CD14-positive monocyte (primary cell): ENCODE data around the gene PDPN. TPM values are rescaled to one million over a fixed set of nuclear protein-coding genes. Genes with fewer than 3 reads are reported as not detected.

Experiments used
- DNase-seq, 3 donors: peaks; one replicate each; pipeline ENCODE4 v3.0.0-alpha.2; 2011 to 2022
- H2AFZ ChIP-seq: 2 replicates; pipeline ENCODE4 v1.6.0; 2012; ENCODE audit warnings: mild to moderate bottlenecking, low read depth, low read length, inconsistent platforms; ENCODE audit not compliant: insufficient read depth, poor library complexity, severe bottlenecking
- H3K27ac ChIP-seq, 2 donors: 1 replicate in 1 of 2; 2 replicates in 1 of 2; pipeline ENCODE4 v1.5.1; 2012 to 2013; ENCODE audit warnings: low read length in 2 of 2, control low read depth in 1 of 2, inconsistent platforms in 1 of 2, low read depth in 1 of 2, mild to moderate bottlenecking in 1 of 2
- H3K27me3 ChIP-seq, 2 donors: one replicate each; pipeline versions ENCODE4 v1.6.0 to v1.6.1; 2011 to 2013; ENCODE audit warnings: low read length in 2 of 2; ENCODE audit not compliant: control insufficient read depth in 2 of 2, insufficient read depth in 2 of 2
- H3K36me3 ChIP-seq, 2 donors: replicated peaks in 1 of 2; 1 replicate in 1 of 2; 2 replicates in 1 of 2; pipeline versions ENCODE4 v1.5.1 to v1.6.1; 2012 to 2013; ENCODE audit warnings: low read length in 2 of 2, control low read depth in 1 of 2, inconsistent platforms in 1 of 2, mild to moderate bottlenecking in 1 of 2; ENCODE audit not compliant: insufficient read depth in 2 of 2, control insufficient read depth in 1 of 2
- H3K4me1 ChIP-seq, 2 donors: 1 replicate in 1 of 2; 2 replicates in 1 of 2; pipeline versions ENCODE4 v1.5.1 to v1.6.1; 2012 to 2013; ENCODE audit warnings: low read length in 2 of 2, control low read depth in 1 of 2, inconsistent platforms in 1 of 2, mild to moderate bottlenecking in 1 of 2, moderate library complexity in 1 of 2; ENCODE audit not compliant: insufficient read depth in 2 of 2, control insufficient read depth in 1 of 2
- H3K4me2 ChIP-seq: replicated peaks from 2 replicates; pipeline ENCODE3; 2012; ENCODE audit warnings: low read length, moderate library complexity, mild to moderate bottlenecking; ENCODE audit not compliant: poor library complexity, severe bottlenecking; ENCODE audit errors: extremely low read depth
- H3K4me3 ChIP-seq, 3 experiments: fragments of 200-600 bp in 1 of 3; sonication (generic) in 1 of 3; replicated peaks in 1 of 3; 1 replicate in 2 of 3; 2 replicates in 1 of 3; pipeline ENCODE4 v1.5.1; 2011 to 2013; ENCODE audit warnings: low read length in 3 of 3, mild to moderate bottlenecking in 3 of 3, control low read depth in 2 of 3, low read depth in 2 of 3, inconsistent platforms in 1 of 3, moderate library complexity in 1 of 3
- H3K79me2 ChIP-seq: 2 replicates; pipeline ENCODE4 v1.6.0; 2012; ENCODE audit warnings: mild to moderate bottlenecking, control low read depth, inconsistent platforms, low read length, moderate library complexity; ENCODE audit not compliant: insufficient read depth
- H3K9ac ChIP-seq: 2 replicates; pipeline ENCODE4 v1.6.0; 2017; ENCODE audit warnings: low read length, mild to moderate bottlenecking; ENCODE audit not compliant: insufficient read depth, poor library complexity, severe bottlenecking
- H3K9me3 ChIP-seq, 2 donors: replicated peaks in 1 of 2; 1 replicate in 1 of 2; 2 replicates in 1 of 2; pipeline versions ENCODE4 v1.5.1 to v1.6.1; 2012 to 2013; ENCODE audit warnings: low read length in 2 of 2, control low read depth in 1 of 2; ENCODE audit not compliant: control insufficient read depth in 1 of 2, insufficient read depth in 1 of 2
- H4K20me1 ChIP-seq: 2 replicates; pipeline ENCODE4 v1.6.0; 2012; ENCODE audit warnings: mild to moderate bottlenecking, low read length, control low read depth, moderate library complexity; ENCODE audit not compliant: insufficient read depth
- H3K27ac Mint-ChIP-seq, 7 donors: one replicate each; pipeline ENCODE4 v1.8.0; 2020; ENCODE audit warnings: mild to moderate bottlenecking in 7 of 7, mixed read lengths in 7 of 7, moderate library complexity in 6 of 7, inconsistent platforms in 2 of 7
- H3K27me3 Mint-ChIP-seq, 3 donors: one replicate each; pipeline ENCODE4 v1.8.0; 2021 to 2022; ENCODE audit warnings: low read depth in 3 of 3, mild to moderate bottlenecking in 3 of 3, mixed read lengths in 3 of 3, moderate library complexity in 3 of 3, inconsistent platforms in 1 of 3
- H3K36me3 Mint-ChIP-seq, 2 donors: one replicate each; pipeline ENCODE4 v1.8.0; 2020; ENCODE audit warnings: mixed read lengths in 2 of 2, inconsistent platforms in 1 of 2, mild to moderate bottlenecking in 1 of 2
- H3K4me1 Mint-ChIP-seq: one replicate; pipeline ENCODE4 v1.8.0; 2020; ENCODE audit warnings: mild to moderate bottlenecking, mixed read lengths
- H3K4me3 Mint-ChIP-seq, 2 donors: one replicate each; pipeline ENCODE4 v1.8.0; 2020; ENCODE audit warnings: mild to moderate bottlenecking in 2 of 2, mixed read lengths in 2 of 2, moderate library complexity in 1 of 2
- H3K9me3 Mint-ChIP-seq, 7 donors: one replicate each; pipeline ENCODE4 v1.8.0; 2020 to 2022; ENCODE audit warnings: mixed read lengths in 7 of 7, mild to moderate bottlenecking in 6 of 7, moderate library complexity in 6 of 7, inconsistent platforms in 2 of 7
- CTCF ChIP-seq: fragments of 200-600 bp; IDR thresholded peaks from one replicate; pipeline ENCODE4 v1.8.0; 2022; ENCODE audit warnings: antibody characterized with exemption, mild to moderate bottlenecking
- WGBS: methylation state at CpG from one replicate; pipeline ENCODE4 v1.1.5; 2013; ENCODE audit warnings: missing lambda C conversion rate; ENCODE audit not compliant: insufficient coverage; 5-methylcytosine and 5-hydroxymethylcytosine counted together
- intact Hi-C, 2 donors: fragments of 100-400 bp; cut with micrococcal nuclease; formaldehyde crosslinking; loops; one replicate each; pipeline versions ENCODE4 v1.15.0 to v1.15.1; 2023
- polyA plus RNA-seq, 3 donors: library from polyadenylated mRNA; depleted of rRNA in 1 of 3; unstranded in 2 of 3; stranded (reverse) in 1 of 3; fragments of 300-500 nt in 2 of 3; fragments of >200 nt in 1 of 3; fragmentation: Illumina TruSeq in 2 of 3; gene quantifications; 1 replicate in 2 of 3; 2 replicates in 1 of 3; pipeline ENCODE4 v1.2.3, GENCODE V29; 2012 to 2021

PDPN gene
- polyA plus RNA-seq, 3 donors, result not detected

- intact Hi-C loops, result no loop called here
- H3K27me3 Mint-ChIP-seq, result peaks cover 10 to 15% (median 12%) of the 10 kb centered on the region in 3 donors
Measured at GRCh38 chr1:13627127-13627526, 43.5 kb downstream of the PDPN start.

GRCh38 chr1:13628218-13628617 lies 44.6 kb downstream of the PDPN start:
- DNase-seq, result no peak
- H3K36me3 Mint-ChIP-seq, result no peaks in the 10 kb centered on the region
- H3K27ac ChIP-seq, result no peak overlapping the region
- H3K4me1 ChIP-seq, result peaks cover 8 to 9% of the 10 kb centered on the region in 2 donors
- H3K4me3 Mint-ChIP-seq, result no peak overlapping the region
- H3K9me3 Mint-ChIP-seq, result peaks cover 8 to 22% (median 16%) of the 10 kb centered on the region in 7 donors
- peaks cover 0 to 2% of the 10 kb centered on the region in 2 donors for H3K27me3 ChIP-seq
- WGBS, result 71% methylated on average over 1 of the region's 3 CpGs
- no peak for TF ChIP-seq CTCF
- H3K27me3 Mint-ChIP-seq, result peaks cover 10 to 15% (median 14%) of the 10 kb centered on the region in 3 donors
- intact Hi-C loops, result no loop called here
- H3K4me2 ChIP-seq, result no peak overlapping the region
- H3K4me1 Mint-ChIP-seq, result peaks cover 14% of the 10 kb centered on the region
- no peak overlapping the region for H3K27ac Mint-ChIP-seq
- peaks cover 0 to 8% of the 10 kb centered on the region in 2 donors for H3K9me3 ChIP-seq
- no peak overlapping the region for H2AFZ ChIP-seq
- H3K4me3 ChIP-seq, result no peak overlapping the region
- H3K79me2 ChIP-seq, result no peaks in the 10 kb centered on the region
- H3K9ac ChIP-seq, result no peak overlapping the region
- no peaks in the 10 kb centered on the region for H3K36me3 ChIP-seq
- no peaks in the 10 kb centered on the region for H4K20me1 ChIP-seq

More at GRCh38 chr1:13627127-13627526, 43.5 kb downstream of the PDPN start:
- DNase-seq, result no peak
- Mint-ChIP-seq H3K36me3 (no peaks in the 10 kb centered on the region), H3K9me3 (peaks cover 4 to 18% (median 8%) of the 10 kb centered on the region in 7 donors), H3K4me1 (peaks cover 25% of the 10 kb centered on the region), H3K4me3 (no peak overlapping the region), H3K27ac (no peak overlapping the region)
- peaks cover 19 to 20% of the 10 kb centered on the region in 2 donors for H3K4me1 ChIP-seq
- no peak overlapping the region for H3K4me3 ChIP-seq
- no peaks in the 10 kb centered on the region for H3K79me2 ChIP-seq
- H2AFZ ChIP-seq, result no peak overlapping the region
- peaks cover 0 to 8% of the 10 kb centered on the region in 2 donors for H3K9me3 ChIP-seq
- no peaks in the 10 kb centered on the region for H4K20me1 ChIP-seq
- H3K9ac ChIP-seq, result no peak overlapping the region
- no peak overlapping the region for H3K4me2 ChIP-seq
- H3K27ac ChIP-seq, result no peak overlapping the region
- no peak for TF ChIP-seq CTCF
- H3K27me3 ChIP-seq, result peaks cover 0 to 2% of the 10 kb centered on the region in 2 donors
- H3K36me3 ChIP-seq, result no peaks in the 10 kb centered on the region
